ENCODE data around the gene GPR160.

GRCh38 chr3:170102431-170102830 lies 64.6 kb downstream of the GPR160 start:
- TF ChIP-seq EZH2 (IDR thresholded peaks at IDR 0.05; ENCODE audit: low read depth, unreplicated experiment) (no peak), CTCF (conservative IDR thresholded peaks at IDR 0.05; ENCODE audit: low read depth in 2 of 2) (no peak), CREB1 (CRISPR knock-in tag; IDR thresholded peaks at IDR 0.05; ENCODE audit: low read depth) (no peak), STAT1 (IDR thresholded peaks at IDR 0.05; ENCODE audit: unreplicated experiment) (no peak), POLR2AphosphoS5 (IDR thresholded peaks at IDR 0.05; ENCODE audit: low read depth) (no peak), REST (IDR thresholded peaks at IDR 0.05; ENCODE audit: unreplicated experiment) (no peak), JUNB (IDR thresholded peaks at IDR 0.05; ENCODE audit: unreplicated experiment) (no peak), ZNF331 (CRISPR knock-in tag; IDR thresholded peaks at IDR 0.05; ENCODE audit: low read depth) (no peak)

Measured in GM23338 (cell line).